ENCODE data around the gene USH1C. TPM values are rescaled to one million over a fixed set of nuclear protein-coding genes. Genes with fewer than 3 reads are reported as not detected.

Gene USH1C
- total and polyA plus RNA-seq, 2 of the 4 experiments (the other 2 are of a cell fraction), result not detected

DNA sequence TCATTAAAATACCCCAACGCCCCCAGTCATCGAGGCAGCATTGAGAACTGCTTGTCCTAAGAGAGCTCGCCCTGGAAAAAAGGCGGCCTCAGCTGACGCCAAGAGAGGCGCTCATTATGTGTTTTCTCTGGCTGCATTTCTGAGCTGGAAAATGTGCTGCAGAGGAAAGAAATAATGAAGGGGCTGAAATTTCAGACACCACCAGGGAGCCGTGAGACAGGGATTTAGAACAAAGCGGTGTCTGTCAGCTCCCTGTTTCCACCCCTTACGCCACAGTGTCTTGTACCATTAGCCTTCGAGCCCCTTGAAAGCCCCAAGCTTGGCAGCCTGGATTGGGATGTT, 14.4 kb downstream of the USH1C start:
- dilution Hi-C loops (cut with HindIII; ENCODE audit: low sequenced_read_pairs, unreplicated experiment), result no loop called here
- H2BK5ac ChIP-seq (ENCODE audit: low read depth, low read length, poor library complexity, severe bottlenecking), result no peak overlapping the region
- H3K36me3 ChIP-seq (ENCODE audit: control insufficient read depth, insufficient read depth, low read length), result no peaks in the 10 kb centered on the region
- no peak overlapping the region for H3K18ac ChIP-seq (ENCODE audit: low read depth, low read length)
- no peaks in the 10 kb centered on the region for H4K20me1 ChIP-seq (ENCODE audit: insufficient read depth, low read length)
- no peak overlapping the region for H3K27ac ChIP-seq (ENCODE audit: insufficient read depth, low read length)
- H3K27me3 ChIP-seq (ENCODE audit: control insufficient read depth, insufficient read depth, low read length), result peaks cover 13% of the 10 kb centered on the region; the same call in 1 of the 2 replicates
- no peak overlapping the region for H2BK15ac ChIP-seq (ENCODE audit: low read depth, low read length)
- H3K14ac ChIP-seq (replicated peaks; ENCODE audit: low read depth, low read length), result no peak overlapping the region
- intact Hi-C loops (cut with micrococcal nuclease), result no loop called here
- ChIA-PET CTCF (no interaction called here), POLR2A (ENCODE audit: unreplicated experiment) (no interaction called here)
- no peaks in the 10 kb centered on the region for H3K9me3 ChIP-seq (ENCODE audit: control insufficient read depth, insufficient read depth, low read length)
- H3K4me2 ChIP-seq (ENCODE audit: low read depth, low read length), result no peak overlapping the region
- no peak overlapping the region for H4K8ac ChIP-seq (ENCODE audit: low read depth in 2 of 2, low read length in 2 of 2)
- no peak overlapping the region for H3K4me3 ChIP-seq (ENCODE audit: insufficient read depth, low read depth, low read length)
- DNase-seq (no peak), ATAC-seq (ENCODE audit: low read depth) (no peak)
- H2BK20ac ChIP-seq (ENCODE audit: low read depth, low read length), result no peak overlapping the region
- no peak overlapping the region for H2AK5ac ChIP-seq (ENCODE audit: low read depth, low read length)
- H2AK9ac ChIP-seq (replicated peaks; ENCODE audit: low read depth, low read length, poor library complexity), result no peak overlapping the region
- no peak overlapping the region for H4K91ac ChIP-seq (ENCODE audit: insufficient read depth, low read depth, low read length)
- no peak overlapping the region for H3K4ac ChIP-seq (ENCODE audit: low read depth, low read length)
- H3K56ac ChIP-seq (ENCODE audit: extremely low read depth, insufficient read depth, low read length), result no peak overlapping the region
- no peak overlapping the region for H4K5ac ChIP-seq (ENCODE audit: low read depth, low read length)
- H2BK120ac ChIP-seq (ENCODE audit: low read depth, low read length), result no peak overlapping the region
- H3K9ac ChIP-seq (ENCODE audit: low read depth, low read length), result no peak overlapping the region
- H3K4me1 ChIP-seq (ENCODE audit: control insufficient read depth, insufficient read depth, low read length), result no peaks in the 10 kb centered on the region
- H2AFZ ChIP-seq (replicated peaks; ENCODE audit: low read length, poor library complexity), result no peak overlapping the region
- TF ChIP-seq CEBPB (IDR thresholded peaks at IDR 0.05; ENCODE audit: low read depth, low read length) (no peak), CHD1 (IDR thresholded peaks at IDR 0.05; ENCODE audit: low read depth, low read length) (no peak), POLR2A (IDR thresholded peaks at IDR 0.05; ENCODE audit: low read depth, low read length) (no peak), NFE2L2 (IDR thresholded peaks at IDR 0.05; ENCODE audit: low read depth, low read length) (no peak), MXI1 (IDR thresholded peaks at IDR 0.05; ENCODE audit: borderline replicate concordance, low read depth, low read length) (no peak), MAFK (IDR thresholded peaks at IDR 0.05; ENCODE audit: low read depth, low read length) (no peak)
- TF ChIP-seq, protein P1, sequence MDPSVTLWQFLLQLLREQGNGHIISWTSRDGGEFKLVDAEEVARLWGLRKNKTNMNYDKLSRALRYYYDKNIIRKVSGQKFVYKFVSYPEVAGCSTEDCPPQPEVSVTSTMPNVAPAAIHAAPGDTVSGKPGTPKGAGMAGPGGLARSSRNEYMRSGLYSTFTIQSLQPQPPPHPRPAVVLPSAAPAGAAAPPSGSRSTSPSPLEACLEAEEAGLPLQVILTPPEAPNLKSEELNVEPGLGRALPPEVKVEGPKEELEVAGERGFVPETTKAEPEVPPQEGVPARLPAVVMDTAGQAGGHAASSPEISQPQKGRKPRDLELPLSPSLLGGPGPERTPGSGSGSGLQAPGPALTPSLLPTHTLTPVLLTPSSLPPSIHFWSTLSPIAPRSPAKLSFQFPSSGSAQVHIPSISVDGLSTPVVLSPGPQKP (IDR thresholded peaks at IDR 0.05; ENCODE audit: borderline replicate concordance, low read depth, low read length), result no peak
- TF ChIP-seq, protein P2, sequence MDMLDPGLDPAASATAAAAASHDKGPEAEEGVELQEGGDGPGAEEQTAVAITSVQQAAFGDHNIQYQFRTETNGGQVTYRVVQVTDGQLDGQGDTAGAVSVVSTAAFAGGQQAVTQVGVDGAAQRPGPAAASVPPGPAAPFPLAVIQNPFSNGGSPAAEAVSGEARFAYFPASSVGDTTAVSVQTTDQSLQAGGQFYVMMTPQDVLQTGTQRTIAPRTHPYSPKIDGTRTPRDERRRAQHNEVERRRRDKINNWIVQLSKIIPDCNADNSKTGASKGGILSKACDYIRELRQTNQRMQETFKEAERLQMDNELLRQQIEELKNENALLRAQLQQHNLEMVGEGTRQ (IDR thresholded peaks at IDR 0.05; ENCODE audit: low read depth, low read length), result no peak
- in situ Hi-C loops (cut with MboI; ENCODE audit: low sequenced_read_pairs), result no loop called here
- no CpG with 5 or more reads among the region's 10 CpGs for WGBS, 2 experiments (ENCODE audit: extremely low coverage in 2 of 2, insufficient read length in 1 of 2)
- H3K79me1 ChIP-seq (ENCODE audit: low read depth in 1 of 2, low read length in 2 of 2), result no peaks in the 10 kb centered on the region
- H3K23ac ChIP-seq (ENCODE audit: low read depth, low read length), result no peak overlapping the region
- no peaks in the 10 kb centered on the region for H3K9me1 ChIP-seq (ENCODE audit: insufficient read depth, low read length)
- no TSS peak for BruUV-seq (replicated peaks)

Measured in IMR-90 (cell line).